HG02798 (cell line): ENCODE data around the gene PCK1.

Experiments
- ATAC-seq: cut with Tn5 transposase; IDR thresholded peaks from one replicate; pipeline ENCODE4 v1.9.1; 2021; ENCODE audit warnings: mild to moderate bottlenecking; ENCODE audit not compliant: unreplicated experiment, poor library complexity

PCK1 gene

DNA sequence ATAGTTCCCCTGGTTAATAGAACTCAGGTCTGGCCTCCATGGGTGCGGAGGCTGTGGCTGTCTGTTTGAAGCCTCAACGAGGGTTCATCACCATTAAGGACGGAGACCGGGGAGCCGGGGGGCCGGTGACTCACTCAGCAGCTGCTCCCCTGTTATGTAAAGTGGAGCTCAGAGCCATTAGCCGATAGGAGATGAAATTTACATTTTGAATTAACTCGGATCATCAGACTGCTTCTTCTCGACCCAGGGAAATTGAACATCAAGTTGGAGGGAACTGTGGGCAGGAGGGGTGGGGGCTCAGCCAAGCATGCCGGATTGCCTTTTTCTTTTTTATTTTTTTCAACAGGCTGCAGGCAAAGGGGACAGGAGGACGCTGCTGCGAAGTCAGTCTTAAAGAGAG lies 12.3 kb downstream of the PCK1 start:
- no peak for ATAC-seq

GRCh38 chr20:57573894-57574293 lies 13.0 kb downstream of the PCK1 start:
- no peak for ATAC-seq

DNA sequence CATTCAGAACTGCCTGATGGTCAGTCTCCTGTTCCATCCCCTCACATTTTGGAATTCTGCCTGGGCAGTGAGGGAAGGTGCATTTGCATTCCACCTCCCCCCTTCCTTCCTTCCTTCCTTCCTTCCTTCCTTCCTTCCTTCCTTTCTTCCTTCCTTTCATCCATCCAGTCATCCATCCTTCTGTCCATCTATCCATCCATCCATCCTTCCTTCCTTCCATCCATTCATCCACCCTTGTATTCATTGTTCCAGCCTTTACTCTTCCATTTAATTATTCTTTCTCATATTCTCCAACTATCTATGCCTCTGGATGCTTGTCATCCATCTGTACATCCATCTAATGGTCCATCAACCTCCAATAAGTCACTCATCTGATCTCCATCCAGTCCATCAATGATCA lies 14.0 kb downstream of the PCK1 start:
- ATAC-seq = no peak

GRCh38 chr20:57576002-57576401 lies 15.1 kb downstream of the PCK1 start:
- no peak for ATAC-seq

GRCh38 chr20:57576617-57577550 lies 16.0 kb downstream of the PCK1 start:
- no peak for ATAC-seq

GRCh38 chr20:57577679-57578475 lies 17.0 kb downstream of the PCK1 start:
- no peak for ATAC-seq

- ATAC-seq = no peak
Observed at GRCh38 chr20:57578476-57579165, 17.7 kb downstream of the PCK1 start.

DNA sequence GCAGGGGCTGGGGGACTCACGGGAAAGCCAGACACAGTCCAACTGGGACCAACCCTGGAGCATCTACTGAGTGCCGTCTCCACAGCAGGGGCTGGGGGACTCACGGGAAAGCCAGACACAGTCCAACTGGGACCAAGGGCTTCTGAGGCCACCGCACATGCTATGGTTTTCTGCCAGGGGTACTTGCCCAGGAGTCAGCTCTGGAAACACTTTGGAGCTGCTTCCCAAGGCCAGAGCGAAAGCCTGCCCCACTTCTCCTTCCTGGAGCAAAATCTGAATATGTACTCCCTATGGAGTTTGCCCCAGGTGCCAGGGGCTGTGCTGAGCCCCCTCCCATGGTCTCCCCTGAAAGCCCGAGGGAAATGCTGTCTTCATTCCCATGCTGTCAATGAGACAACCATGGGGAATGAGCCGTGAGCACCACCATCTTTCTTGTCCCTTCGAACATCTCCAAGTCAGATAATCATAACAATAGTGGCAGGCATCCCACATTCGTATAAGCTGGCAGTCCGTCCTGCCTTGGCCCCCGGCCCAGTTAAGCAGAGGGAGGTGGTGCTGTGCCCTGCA lies 18.5 kb downstream of the PCK1 start:
- no peak for ATAC-seq

GRCh38 chr20:57579898-57580447 lies 19.1 kb downstream of the PCK1 start:
- no peak for ATAC-seq

DNA sequence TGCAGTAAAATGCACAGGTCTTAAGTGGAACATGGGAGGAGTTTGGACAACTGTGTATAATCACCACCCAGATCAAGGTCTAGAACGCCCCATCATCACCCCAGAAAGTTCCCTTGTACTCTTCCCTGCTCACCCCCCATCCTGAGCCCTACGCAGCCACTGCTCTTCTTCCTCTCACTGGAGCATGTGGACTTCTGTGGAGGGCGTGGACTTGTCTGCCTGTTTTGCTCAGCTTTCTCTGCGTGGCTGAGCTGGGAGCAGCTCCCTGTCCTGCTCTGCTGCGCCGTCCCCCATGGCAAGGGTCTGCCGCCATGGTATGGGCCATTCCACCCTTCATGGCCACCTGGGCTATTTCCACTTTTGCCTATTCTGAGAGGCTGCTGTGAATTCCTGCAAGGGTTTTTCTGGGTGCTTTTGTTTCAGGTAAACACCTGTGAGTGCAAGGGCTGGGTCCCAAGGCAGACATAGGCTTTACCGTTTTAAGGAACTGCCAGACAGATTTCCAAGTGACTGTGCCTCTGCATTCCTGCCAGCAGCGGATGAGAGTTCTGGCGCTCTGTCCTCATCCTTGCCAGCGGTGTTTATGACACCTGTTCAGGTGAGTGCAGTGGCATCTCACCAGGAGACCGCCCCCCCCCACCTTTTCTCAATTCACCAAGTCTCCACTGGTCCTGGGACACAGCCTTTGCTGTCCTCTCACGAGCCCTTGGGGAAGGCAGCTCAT lies 19.7 kb downstream of the PCK1 start:
- no peak for ATAC-seq

DNA sequence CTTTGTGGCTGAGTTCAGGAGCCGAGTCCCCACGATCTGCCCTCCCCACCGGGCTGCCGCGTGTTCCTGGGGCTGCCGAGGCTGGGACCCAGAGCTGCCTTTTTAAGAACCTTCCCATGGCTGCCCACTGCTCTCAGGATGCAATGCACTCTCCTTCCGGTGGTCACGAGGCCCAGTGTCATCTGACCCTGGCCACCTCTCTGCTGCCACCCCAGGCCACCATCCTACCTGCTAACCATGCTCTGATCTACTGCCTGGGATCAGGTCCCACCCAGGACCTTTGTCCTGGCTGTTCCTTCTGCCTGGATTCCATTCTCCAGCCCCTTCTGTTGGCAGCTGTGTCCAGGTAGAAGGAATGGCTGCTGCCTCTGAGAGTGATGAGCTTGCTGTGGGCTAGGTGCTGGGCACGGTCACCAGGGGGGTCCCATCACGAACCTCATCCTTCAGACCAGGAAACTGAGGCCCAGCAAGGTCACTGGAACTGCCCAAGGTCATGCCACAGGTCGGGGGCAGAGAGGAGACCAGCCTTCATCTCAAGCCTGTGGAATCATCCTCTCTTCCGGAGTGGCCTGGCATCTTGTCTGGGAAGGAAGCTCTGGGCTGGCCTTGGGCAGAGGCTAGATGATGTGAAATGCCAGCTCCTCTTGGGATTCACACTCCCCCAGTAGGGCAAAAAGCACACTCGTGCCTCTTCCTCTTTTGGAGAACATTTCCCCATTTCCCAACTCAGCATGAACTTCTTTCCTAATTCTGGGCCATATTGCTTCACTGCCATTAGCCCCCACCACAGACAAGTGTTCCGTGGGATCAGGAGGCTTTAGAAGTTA lies 20.5 kb downstream of the PCK1 start:
- ATAC-seq = no peak

- ATAC-seq = no peak
Observed at GRCh38 chr20:57582029-57582378, 21.1 kb downstream of the PCK1 start.

- no peak for ATAC-seq
Observed at GRCh38 chr20:57582432-57583288, 21.8 kb downstream of the PCK1 start.

DNA sequence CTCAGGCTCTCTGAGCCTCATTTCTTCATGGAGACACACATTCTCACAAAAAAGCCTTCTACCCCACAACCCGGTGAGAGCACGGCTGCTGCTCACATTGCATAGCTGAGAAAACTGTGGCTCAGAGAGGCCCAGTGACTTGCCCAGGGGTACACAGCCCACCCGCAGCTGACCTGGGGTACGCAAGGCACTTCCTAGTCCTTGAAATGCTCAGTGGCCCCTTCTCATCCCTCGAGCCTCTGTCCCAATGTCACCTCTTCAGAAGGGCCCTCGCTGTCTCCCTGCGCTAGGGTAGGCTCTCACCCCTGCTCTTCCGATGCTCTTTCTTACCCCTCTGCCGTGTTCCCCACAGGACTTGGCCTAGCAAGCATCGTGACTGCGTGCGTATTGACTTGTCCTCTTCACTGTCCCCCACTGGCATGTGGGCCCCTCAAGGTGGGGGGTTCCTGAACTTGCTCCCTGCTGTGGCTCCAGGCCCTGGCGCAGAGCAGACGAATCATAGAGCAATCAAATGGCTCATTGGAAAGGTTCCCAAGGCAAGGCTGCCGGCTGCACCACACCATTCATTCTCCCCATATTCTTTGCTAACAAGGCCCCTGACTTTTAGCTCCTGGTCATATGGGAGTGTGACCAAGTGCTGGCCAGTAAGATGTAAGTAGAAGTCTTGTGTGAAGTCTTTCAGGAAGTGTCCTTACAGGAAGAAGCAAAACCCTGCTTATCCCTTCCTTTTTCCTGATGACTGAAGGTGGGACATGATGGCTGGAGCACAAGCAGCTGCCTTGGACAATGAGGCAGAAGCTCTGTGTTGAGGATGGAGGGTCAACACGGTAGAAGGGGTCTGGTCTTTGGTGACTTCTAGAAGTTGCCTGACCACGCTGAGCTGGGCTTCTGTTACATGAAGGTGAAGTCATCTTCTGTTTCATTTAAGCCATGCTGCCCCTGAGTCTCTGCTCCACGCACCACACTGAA lies 22.7 kb downstream of the PCK1 start:
- ATAC-seq = no peak

GRCh38 chr20:57584768-57585461 lies 24.0 kb downstream of the PCK1 start:
- ATAC-seq = no peak
